Measurements from ENCODE around the gene IL17RB. TPM values are rescaled to one million over a fixed set of nuclear protein-coding genes. Genes with fewer than 3 reads are reported as not detected.

IL17RB gene
- total RNA-seq, 1 donor from 2014 or later, result 10.5 TPM

DNA sequence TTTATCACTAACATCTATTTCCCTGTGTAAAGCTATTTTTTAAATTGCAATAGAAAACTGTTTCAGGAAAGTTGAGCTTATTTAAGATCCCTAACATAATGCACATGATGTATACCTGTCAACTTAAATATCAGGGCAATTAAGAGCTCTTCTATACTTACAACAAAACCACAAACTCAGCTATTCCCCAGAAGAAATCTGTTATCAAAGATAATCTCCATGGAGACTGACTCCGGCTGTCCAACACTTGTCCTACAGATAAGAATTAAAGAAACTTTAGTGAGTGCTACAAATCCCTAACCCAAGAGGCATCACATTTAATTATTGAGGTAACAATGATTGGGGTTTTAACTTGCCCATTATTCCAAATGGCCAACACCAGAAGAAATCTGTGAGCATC, 41.9 kb downstream of the IL17RB start:
- peaks cover 13% of the 10 kb centered on the region for H3K36me3 Mint-ChIP-seq
- peak overlapping the region; percentile 61 for H3K4me3 Mint-ChIP-seq
- TF ChIP-seq, protein P1, sequence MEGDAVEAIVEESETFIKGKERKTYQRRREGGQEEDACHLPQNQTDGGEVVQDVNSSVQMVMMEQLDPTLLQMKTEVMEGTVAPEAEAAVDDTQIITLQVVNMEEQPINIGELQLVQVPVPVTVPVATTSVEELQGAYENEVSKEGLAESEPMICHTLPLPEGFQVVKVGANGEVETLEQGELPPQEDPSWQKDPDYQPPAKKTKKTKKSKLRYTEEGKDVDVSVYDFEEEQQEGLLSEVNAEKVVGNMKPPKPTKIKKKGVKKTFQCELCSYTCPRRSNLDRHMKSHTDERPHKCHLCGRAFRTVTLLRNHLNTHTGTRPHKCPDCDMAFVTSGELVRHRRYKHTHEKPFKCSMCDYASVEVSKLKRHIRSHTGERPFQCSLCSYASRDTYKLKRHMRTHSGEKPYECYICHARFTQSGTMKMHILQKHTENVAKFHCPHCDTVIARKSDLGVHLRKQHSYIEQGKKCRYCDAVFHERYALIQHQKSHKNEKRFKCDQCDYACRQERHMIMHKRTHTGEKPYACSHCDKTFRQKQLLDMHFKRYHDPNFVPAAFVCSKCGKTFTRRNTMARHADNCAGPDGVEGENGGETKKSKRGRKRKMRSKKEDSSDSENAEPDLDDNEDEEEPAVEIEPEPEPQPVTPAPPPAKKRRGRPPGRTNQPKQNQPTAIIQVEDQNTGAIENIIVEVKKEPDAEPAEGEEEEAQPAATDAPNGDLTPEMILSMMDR (conservative IDR thresholded peaks at IDR 0.05), result no peak
- peaks cover 4% of the 10 kb centered on the region for H3K9me3 Mint-ChIP-seq
- H3K27ac Mint-ChIP-seq, result peak overlapping the region; percentile 56
- H3K4me1 Mint-ChIP-seq (ENCODE audit: unreplicated experiment), result peaks cover 34% of the 10 kb centered on the region
- H3K27me3 Mint-ChIP-seq, result peaks cover 4% of the 10 kb centered on the region
- DNase-seq (ENCODE audit: extremely low spot score, unreplicated experiment), result no peak

- Mint-ChIP-seq H3K9me3 (peaks cover 6% of the 10 kb centered on the region), H3K27me3 (peaks cover 18% of the 10 kb centered on the region), H3K36me3 (peaks cover 13% of the 10 kb centered on the region), H3K4me1 (ENCODE audit: unreplicated experiment) (peaks cover 34% of the 10 kb centered on the region), H3K27ac (peak overlapping the region; percentile 99), H3K4me3 (peak overlapping the region; percentile 98)
- TF ChIP-seq, protein P1 (conservative IDR thresholded peaks at IDR 0.05), result no peak
- no peak for DNase-seq (ENCODE audit: extremely low spot score, unreplicated experiment)
Observed at GRCh38 chr3:53890726-53891475, 44.5 kb downstream of the IL17RB start.

DNA sequence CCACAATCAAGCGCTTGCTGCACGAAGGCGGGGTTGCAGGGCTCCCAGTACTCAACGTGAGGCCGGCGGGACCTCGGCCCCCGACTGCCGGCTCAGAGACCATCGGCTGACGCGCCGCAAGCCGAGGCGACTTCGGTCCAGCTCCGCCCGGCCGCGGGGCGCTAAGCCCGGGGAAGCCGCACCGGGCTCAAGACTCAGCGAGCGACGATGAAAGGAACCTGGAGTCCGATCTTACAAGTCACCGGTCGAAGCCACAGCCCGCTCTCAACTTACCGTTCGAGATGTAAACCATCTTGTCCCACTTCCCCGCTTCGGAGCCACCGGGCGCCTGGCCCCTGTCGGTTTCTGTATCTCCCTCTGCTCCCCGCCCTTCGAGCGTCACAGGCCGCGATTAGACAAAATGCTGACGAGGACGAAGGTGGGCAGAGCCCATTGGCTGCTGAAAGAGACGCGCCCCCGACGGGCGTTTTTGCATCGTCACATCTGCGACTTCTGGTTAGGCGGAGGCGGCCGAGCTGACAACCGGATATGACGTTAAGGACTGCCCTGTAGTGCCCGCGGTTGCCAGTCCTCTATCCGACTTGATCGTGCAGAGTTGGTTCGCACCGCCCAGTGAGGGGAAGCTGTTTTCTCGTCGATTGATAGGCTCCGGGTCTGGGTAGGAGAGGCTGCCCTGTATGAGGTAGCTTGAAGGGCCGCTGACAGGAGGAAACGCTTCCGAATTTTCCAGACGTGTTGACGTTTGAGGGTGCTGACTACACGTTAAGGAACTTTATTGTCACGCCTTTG, 45.3 kb downstream of the IL17RB start, which contains the start of gene SELENOK:
SELENOK (minus strand) TSS at position 363 of the 789 bp plus-strand sequence.
- Mint-ChIP-seq H3K4me3 (peak within 1 kb of the TSS; percentile 98), H3K36me3 (peaks cover 13% of the 10 kb centered on the region), H3K27ac (peak within 1 kb of the TSS; percentile 99), H3K4me1 (ENCODE audit: unreplicated experiment) (peaks cover 34% of the 10 kb centered on the region), H3K27me3 (peaks cover 23% of the 10 kb centered on the region), H3K9me3 (peaks cover 6% of the 10 kb centered on the region)
- TF ChIP-seq, protein P1 (conservative IDR thresholded peaks at IDR 0.05), result no peak
- DNase-seq (ENCODE audit: extremely low spot score, unreplicated experiment), result peak; percentile 98

GRCh38 chr3:53892286-53892637, 45.9 kb downstream of the IL17RB start:
- Mint-ChIP-seq H3K9me3 (peaks cover 6% of the 10 kb centered on the region), H3K36me3 (peaks cover 13% of the 10 kb centered on the region), H3K27me3 (peaks cover 27% of the 10 kb centered on the region), H3K4me3 (peak overlapping the region; percentile 98), H3K4me1 (ENCODE audit: unreplicated experiment) (peaks cover 34% of the 10 kb centered on the region), H3K27ac (peak overlapping the region; percentile 99)
- no peak for DNase-seq (ENCODE audit: extremely low spot score, unreplicated experiment)
- TF ChIP-seq, protein P1 (conservative IDR thresholded peaks at IDR 0.05), result no peak

DNA sequence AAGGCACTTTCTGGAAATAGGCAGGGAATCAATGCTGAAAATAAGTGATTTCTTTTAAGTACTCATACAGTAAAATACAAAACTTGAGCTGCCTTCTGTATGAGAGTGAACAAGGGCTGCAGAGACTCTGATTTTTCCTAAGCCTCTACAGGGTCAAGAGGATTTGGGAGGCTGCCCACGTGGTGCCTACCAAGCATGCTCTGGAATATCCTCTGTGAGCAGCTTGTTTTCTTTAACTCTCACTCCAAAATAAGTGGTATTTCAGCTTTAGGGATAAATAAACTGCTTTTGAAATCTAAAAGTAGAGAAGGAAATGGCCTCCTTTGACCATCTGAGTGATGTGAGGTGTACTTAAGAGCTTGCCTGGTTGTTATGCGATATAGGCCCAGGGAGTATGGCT, 53.4 kb downstream of the IL17RB start:
- no peaks in the 10 kb centered on the region for H3K4me1 Mint-ChIP-seq (ENCODE audit: unreplicated experiment)
- TF ChIP-seq, protein P1 (conservative IDR thresholded peaks at IDR 0.05), result no peak
- no peak overlapping the region for H3K27ac Mint-ChIP-seq
- H3K9me3 Mint-ChIP-seq, result no peaks in the 10 kb centered on the region
- H3K36me3 Mint-ChIP-seq, result no peaks in the 10 kb centered on the region
- no peak overlapping the region for H3K4me3 Mint-ChIP-seq
- DNase-seq (ENCODE audit: extremely low spot score, unreplicated experiment), result no peak
- peaks cover 23% of the 10 kb centered on the region for H3K27me3 Mint-ChIP-seq

Measured in type B pancreatic cell (in vitro differentiated cells).